Thoracic aorta endothelial cell (primary cell): ENCODE data around the gene ELP1. TPM values are rescaled to one million over a fixed set of nuclear protein-coding genes. Genes with fewer than 3 reads are reported as not detected.

ENCODE experiments used
- small RNA-seq: library from RNA; depleted of rRNA; stranded (forward); fragments of <200 nt; gene quantifications from one replicate; pipeline ENCODE3, GENCODE V24; 2012
- total RNA-seq: library from RNA; depleted of rRNA; stranded (reverse); fragments of >200 nt; gene quantifications from 2 replicates; pipeline ENCODE4 v1.2.3, GENCODE V29; 2012

The ELP1 gene, protein sequence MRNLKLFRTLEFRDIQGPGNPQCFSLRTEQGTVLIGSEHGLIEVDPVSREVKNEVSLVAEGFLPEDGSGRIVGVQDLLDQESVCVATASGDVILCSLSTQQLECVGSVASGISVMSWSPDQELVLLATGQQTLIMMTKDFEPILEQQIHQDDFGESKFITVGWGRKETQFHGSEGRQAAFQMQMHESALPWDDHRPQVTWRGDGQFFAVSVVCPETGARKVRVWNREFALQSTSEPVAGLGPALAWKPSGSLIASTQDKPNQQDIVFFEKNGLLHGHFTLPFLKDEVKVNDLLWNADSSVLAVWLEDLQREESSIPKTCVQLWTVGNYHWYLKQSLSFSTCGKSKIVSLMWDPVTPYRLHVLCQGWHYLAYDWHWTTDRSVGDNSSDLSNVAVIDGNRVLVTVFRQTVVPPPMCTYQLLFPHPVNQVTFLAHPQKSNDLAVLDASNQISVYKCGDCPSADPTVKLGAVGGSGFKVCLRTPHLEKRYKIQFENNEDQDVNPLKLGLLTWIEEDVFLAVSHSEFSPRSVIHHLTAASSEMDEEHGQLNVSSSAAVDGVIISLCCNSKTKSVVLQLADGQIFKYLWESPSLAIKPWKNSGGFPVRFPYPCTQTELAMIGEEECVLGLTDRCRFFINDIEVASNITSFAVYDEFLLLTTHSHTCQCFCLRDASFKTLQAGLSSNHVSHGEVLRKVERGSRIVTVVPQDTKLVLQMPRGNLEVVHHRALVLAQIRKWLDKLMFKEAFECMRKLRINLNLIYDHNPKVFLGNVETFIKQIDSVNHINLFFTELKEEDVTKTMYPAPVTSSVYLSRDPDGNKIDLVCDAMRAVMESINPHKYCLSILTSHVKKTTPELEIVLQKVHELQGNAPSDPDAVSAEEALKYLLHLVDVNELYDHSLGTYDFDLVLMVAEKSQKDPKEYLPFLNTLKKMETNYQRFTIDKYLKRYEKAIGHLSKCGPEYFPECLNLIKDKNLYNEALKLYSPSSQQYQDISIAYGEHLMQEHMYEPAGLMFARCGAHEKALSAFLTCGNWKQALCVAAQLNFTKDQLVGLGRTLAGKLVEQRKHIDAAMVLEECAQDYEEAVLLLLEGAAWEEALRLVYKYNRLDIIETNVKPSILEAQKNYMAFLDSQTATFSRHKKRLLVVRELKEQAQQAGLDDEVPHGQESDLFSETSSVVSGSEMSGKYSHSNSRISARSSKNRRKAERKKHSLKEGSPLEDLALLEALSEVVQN (N-terminal part only)
- total RNA-seq: 38.6 and 42.0 TPM in 2 replicates

GRCh38 chr9:108933718-108934322 lies at the start of gene ELP1:
Gene ELP1, minus strand, starts transcription at chr9:108934124. Its CDS starts 2,978 bp downstream, at chr9:108931146.

GRCh38 chr9:108934323-108934893 lies 484 bp upstream of the ELP1 start, which contains the start of gene ABITRAM:
Gene ABITRAM, plus strand, starts transcription at chr9:108934400. Its CDS starts 87 bp downstream, at chr9:108934487.

GRCh38 chr9:108861997-108862396 lies 71.9 kb downstream of the ELP1 start, which contains the start of gene ACTL7A:
Gene ACTL7A, plus strand, starts transcription at chr9:108862266. Its CDS starts 57 bp downstream, at chr9:108862323.

GRCh38 chr9:108855888-108856287 lies 78.0 kb downstream of the ELP1 start, which contains the start of gene ACTL7B:
Gene ACTL7B, minus strand, starts transcription at chr9:108855986. Its CDS starts 56 bp downstream, at chr9:108855930.

Small RNA genes lying within 50 kb of the gene (small RNA-seq; reads per million reads assigned to genes)
- 1.7 reads per million, percentile 42 among the genes with 10 or more reads in this experiment for gene AL359692.1

Other genes with a start within 250 kb of the ELP1 start
- gene ACTL7B, start 78.1 kb downstream of the ELP1 start, total RNA-seq: under 0.01 TPM in 1 of 2 replicates, not detected in the other
- gene ACTL7A, start 71.9 kb downstream of the ELP1 start, total RNA-seq: not detected in 2 replicates
- 10.4 and 13.5 TPM in 2 replicates for gene ABITRAM, start 276 bp upstream of the ELP1 start, total RNA-seq
- 160 and 193 TPM in 2 replicates for gene CTNNAL1, start 79.4 kb upstream of the ELP1 start, total RNA-seq
- gene TMEM245, start 185.8 kb upstream of the ELP1 start, total RNA-seq: 92.3 and 92.8 TPM in 2 replicates
- gene FRRS1L, start 233.1 kb upstream of the ELP1 start, total RNA-seq: under 0.01 TPM in 2 replicates